ENCODE results near the gene COQ10B.

DNA sequence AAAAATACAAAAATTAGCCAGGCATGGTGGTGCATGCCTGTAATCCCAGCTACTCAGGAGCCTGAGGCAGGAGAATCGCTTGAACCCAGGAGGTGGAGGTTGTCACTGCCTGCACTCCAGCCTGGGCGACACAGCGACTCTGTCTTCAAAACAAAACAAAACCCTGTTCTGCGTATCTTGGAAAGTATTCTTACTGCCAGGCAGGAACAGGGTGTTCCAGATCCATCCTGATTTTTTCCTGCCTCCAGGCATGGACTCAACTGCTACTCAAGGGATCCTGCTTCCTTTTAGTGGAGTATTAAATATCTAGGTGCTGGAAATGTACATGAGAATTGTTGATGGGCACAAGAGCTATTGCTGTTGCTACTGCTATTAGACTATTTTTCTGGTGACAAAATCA, 34.0 kb downstream of the COQ10B start:
- TF ChIP-seq CTCF (IDR thresholded peaks at IDR 0.05; ENCODE audit: extremely low read depth in 1 of 2, insufficient read depth in 1 of 2, low read depth in 1 of 2, low read length in 2 of 2) (no peak), POLR2A (IDR thresholded peaks at IDR 0.05; ENCODE audit: low read depth, low read length) (no peak), JUN (IDR thresholded peaks at IDR 0.05; ENCODE audit: borderline replicate concordance, insufficient read depth, insufficient read length, low read depth) (no peak), MAX (IDR thresholded peaks at IDR 0.05; ENCODE audit: insufficient read depth, insufficient read length) (no peak), EZH2 (IDR thresholded peaks at IDR 0.05; ENCODE audit: borderline replicate concordance, low read depth, low read length, severe bottlenecking) (no peak), POLR2AphosphoS5 (IDR thresholded peaks at IDR 0.05; ENCODE audit: insufficient read depth, low read depth, low read length) (no peak), MYC (IDR thresholded peaks at IDR 0.05; ENCODE audit: low read depth, low read length) (no peak), FOS (IDR thresholded peaks at IDR 0.05; ENCODE audit: borderline replicate concordance, insufficient read depth, low read length) (no peak), GATA2 (IDR thresholded peaks at IDR 0.05; ENCODE audit: insufficient read depth, insufficient read length, low read depth, low read length) (no peak)

All from endothelial cell of umbilical vein (primary cell).